AG09309 (cell line): ENCODE measurements around the gene ATP13A3.

Source experiments
- DNase-seq: peaks from one replicate; pipeline ENCODE4 v3.0.0-alpha.2; 2010; ENCODE audit warnings: low read depth
- H3K4me3 ChIP-seq: 2 replicates; pipeline ENCODE4 v1.5.1; 2011; ENCODE audit warnings: mild to moderate bottlenecking, low read depth, low read length, moderate library complexity; ENCODE audit not compliant: control insufficient read depth
- TF ChIP-seq, protein P1 (sequence below): IDR thresholded peaks from 2 replicates; pipeline ENCODE4 v1.5.1; 2011; ENCODE audit warnings: mild to moderate bottlenecking, low read depth, low read length, inconsistent platforms; ENCODE audit not compliant: insufficient read depth, control insufficient read depth; ENCODE audit errors: missing control alignments

The ATP13A3 gene

DNA sequence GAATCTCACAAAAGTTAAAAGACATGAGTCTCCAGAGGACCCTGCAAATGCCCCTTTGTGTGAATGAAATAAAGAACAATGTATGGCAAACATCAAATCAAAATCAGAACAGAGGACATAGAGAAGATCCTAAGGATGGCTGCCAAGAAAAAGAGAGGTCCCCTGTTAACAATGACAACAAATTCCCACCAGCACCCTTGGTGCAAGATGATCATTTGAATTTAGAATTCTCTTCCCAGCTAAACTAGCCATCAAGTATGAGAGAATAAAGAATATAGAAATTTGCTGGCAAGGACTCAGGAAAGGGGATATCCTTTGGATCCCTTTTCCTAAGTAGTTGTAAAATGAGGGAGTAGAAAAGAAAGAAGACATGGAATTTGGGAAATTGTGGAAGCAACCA is 96.0 kb downstream of the ATP13A3 start:
- H3K4me3 ChIP-seq = no peak overlapping the region
- TF ChIP-seq, protein P1, sequence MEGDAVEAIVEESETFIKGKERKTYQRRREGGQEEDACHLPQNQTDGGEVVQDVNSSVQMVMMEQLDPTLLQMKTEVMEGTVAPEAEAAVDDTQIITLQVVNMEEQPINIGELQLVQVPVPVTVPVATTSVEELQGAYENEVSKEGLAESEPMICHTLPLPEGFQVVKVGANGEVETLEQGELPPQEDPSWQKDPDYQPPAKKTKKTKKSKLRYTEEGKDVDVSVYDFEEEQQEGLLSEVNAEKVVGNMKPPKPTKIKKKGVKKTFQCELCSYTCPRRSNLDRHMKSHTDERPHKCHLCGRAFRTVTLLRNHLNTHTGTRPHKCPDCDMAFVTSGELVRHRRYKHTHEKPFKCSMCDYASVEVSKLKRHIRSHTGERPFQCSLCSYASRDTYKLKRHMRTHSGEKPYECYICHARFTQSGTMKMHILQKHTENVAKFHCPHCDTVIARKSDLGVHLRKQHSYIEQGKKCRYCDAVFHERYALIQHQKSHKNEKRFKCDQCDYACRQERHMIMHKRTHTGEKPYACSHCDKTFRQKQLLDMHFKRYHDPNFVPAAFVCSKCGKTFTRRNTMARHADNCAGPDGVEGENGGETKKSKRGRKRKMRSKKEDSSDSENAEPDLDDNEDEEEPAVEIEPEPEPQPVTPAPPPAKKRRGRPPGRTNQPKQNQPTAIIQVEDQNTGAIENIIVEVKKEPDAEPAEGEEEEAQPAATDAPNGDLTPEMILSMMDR = no peak
- no peak for DNase-seq

DNA sequence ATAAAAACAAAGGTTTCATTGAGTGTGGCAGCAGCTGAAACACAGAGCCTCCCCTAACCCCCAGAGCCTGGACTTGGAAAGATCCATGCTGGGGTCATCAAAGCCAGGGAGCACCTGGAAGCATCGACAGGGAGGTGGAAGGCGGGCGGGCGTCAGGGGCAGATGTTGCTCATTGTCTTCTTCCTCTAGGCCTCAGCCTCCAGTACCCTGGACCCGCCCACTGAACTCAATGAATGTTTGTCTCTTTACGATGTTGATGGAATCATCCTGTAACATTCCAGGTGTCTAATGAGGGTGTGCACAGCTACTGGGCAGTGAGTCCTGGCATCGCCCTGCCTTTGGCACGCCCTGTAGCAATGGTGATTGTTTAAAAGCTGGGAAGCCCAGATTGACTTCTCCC is 97.5 kb downstream of the ATP13A3 start:
- DNase-seq = no peak
- no peak overlapping the region for H3K4me3 ChIP-seq
- TF ChIP-seq, protein P1 = no peak

DNA sequence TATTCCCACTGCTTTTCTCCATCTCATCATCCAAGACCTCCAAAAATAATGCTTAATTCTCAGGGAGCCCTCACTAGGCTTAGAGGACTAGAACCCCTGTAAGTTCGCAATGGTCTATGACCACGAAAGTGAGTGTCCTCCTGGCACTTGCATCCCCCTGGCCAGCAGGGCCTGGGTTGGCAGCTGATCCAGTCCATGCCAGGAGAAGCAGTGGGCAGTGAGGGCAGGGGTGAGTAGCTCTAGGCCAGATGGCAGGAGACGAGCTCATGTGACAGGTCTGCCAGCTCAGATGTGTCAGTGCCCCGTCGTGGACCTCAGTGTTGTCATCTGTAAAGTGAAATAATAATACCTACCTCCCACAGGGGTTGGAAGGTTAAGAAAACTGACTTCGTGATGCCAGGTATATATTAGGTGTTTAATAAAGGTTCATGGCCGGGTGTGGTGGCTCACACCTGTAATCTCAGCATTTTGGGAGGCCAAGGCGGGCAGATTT is 98.8 kb downstream of the ATP13A3 start:
- TF ChIP-seq, protein P1 = no peak
- no peak for DNase-seq
- no peak overlapping the region for H3K4me3 ChIP-seq

DNA sequence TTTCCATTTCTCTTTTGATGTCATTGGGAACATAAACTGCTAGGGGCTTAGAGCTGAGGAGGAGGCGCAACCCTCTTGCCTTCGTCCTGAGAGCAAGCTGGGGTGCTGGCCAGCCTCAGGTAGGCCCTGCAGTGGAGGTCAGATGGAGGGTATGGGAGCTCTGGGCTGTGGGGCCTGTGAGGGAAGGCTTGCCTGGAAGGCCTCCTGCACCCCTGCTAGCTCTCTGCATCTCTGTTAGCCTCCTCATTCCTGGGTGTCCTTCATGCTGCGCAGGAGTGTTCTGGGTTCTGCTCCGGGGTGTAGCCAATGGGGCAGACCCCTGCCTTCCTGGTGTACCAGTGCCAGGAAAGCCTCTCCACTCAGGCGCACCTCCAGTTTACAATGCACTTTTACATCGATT is 99.5 kb downstream of the ATP13A3 start:
- TF ChIP-seq, protein P1 = no peak
- no peak overlapping the region for H3K4me3 ChIP-seq
- no peak for DNase-seq

DNA sequence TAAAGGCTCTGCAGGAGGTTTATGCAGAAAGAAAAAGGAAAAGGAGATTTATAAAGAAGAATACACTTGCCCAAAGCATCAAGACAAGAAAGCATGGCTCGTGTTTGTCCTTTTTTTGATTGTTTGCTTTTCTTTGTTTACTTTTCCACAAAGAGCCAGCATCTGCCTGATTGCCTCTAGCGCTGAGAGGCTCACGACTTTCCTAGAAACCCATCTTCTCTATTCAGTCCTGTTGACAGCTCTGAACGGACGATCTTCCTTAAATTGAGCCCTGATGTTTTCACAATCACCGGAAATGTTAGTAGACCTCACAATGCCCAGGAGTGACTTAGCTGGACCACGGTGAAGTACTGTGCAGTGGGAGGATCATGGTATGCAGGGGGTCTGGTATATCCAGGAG is 100.2 kb downstream of the ATP13A3 start:
- H3K4me3 ChIP-seq = no peak overlapping the region
- TF ChIP-seq, protein P1 = no peak
- DNase-seq = no peak

DNA sequence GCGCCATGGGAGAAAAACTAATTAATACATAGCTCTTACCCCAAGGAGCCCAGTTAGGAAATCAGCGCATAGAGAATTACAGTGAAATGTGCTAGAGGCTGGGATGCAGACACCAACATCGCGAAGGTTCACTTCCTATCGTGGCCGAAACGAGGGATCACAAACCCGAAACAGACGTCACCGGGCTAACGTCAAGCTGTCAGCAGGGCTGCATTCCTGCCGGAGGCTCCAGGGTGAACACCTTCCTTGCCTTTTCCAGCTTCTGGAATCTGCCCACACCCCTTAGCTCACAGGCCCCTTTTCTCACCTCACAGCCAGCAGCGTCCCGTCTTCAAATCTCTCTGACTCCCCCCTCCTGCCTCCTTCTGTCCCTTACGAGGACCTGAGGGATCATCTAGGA is 100.7 kb downstream of the ATP13A3 start:
- no peak overlapping the region for H3K4me3 ChIP-seq
- TF ChIP-seq, protein P1 = no peak
- DNase-seq = no peak

DNA sequence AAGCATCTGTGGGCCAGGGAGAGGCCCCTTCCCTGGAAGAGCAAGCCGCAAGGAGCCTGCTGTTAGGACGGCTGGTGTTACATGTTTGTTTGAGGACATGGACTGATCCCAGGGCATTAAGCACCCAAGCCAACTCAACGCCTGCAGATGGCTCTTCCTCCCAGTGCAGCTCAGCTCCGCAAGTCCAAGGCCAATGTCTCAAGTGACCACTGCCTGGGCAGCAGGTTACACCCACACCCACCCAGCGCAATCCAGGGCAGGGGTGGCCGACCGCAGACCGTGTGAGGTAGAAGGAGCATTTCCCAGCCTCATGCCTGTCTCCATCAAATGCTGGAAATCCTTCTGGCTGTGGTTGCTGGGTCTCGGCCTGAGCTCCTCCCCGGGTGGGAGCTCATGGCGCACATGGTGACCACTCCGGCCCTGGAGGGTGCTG is 102.2 kb downstream of the ATP13A3 start:
- H3K4me3 ChIP-seq = no peak overlapping the region
- no peak for DNase-seq
- TF ChIP-seq, protein P1 = no peak
